MM.1S (cell line): ENCODE measurements around the gene TBX20.
"Not testable (repeated sequence)": the region's sequence is repeated elsewhere in the genome, so short reads cannot be mapped to it uniquely, and the experiment has no call there.

ENCODE experiments used
- DNase-seq: peaks from one replicate; pipeline ENCODE4 v3.0.0-alpha.2; 2015
- H2AFZ ChIP-seq: fragments of 300-600 bp; sonication (generic); 2 replicates; pipeline ENCODE4 v1.6.0; 2016; ENCODE audit warnings: antibody characterized with exemption, low read length
- H3F3A ChIP-seq: fragments of 300-600 bp; sonication (generic); 2 replicates; pipeline ENCODE4 v1.6.1; 2016; ENCODE audit warnings: mild to moderate bottlenecking, antibody characterized with exemption, low read length, moderate library complexity, mixed read lengths; ENCODE audit not compliant: insufficient read depth
- H3K27ac ChIP-seq: fragments of 300-600 bp; sonication (generic); 2 replicates; pipeline ENCODE4 v1.5.1; 2016; ENCODE audit warnings: mild to moderate bottlenecking, low read length
- H3K27me3 ChIP-seq: fragments of 300-600 bp; sonication (generic); replicated peaks from 2 replicates; pipeline ENCODE4 v1.6.0; 2016; ENCODE audit warnings: low read length; ENCODE audit not compliant: insufficient read depth
- H3K36me3 ChIP-seq: fragments of 300-600 bp; sonication (generic); replicated peaks from 2 replicates; pipeline ENCODE4 v1.6.1; 2016; ENCODE audit warnings: mild to moderate bottlenecking, low read length, mixed read lengths; ENCODE audit not compliant: insufficient read depth
- H3K4me1 ChIP-seq: fragments of 300-600 bp; sonication (generic); 2 replicates; pipeline ENCODE4 v1.6.1; 2016; ENCODE audit warnings: low read length, mixed read lengths
- H3K4me2 ChIP-seq: fragments of 300-600 bp; sonication (generic); 2 replicates; pipeline ENCODE4 v1.6.0; 2016; ENCODE audit warnings: low read depth, low read length
- H3K4me3 ChIP-seq: fragments of 300-600 bp; sonication (generic); 2 replicates; pipeline ENCODE4 v1.5.1; 2016; ENCODE audit warnings: low read length, mixed read lengths
- H3K79me2 ChIP-seq: fragments of 300-600 bp; sonication (generic); 2 replicates; pipeline ENCODE4 v1.6.1; 2016; ENCODE audit warnings: mixed run types, low read length, mixed read lengths
- H3K9ac ChIP-seq: fragments of 300-600 bp; sonication (generic); 2 replicates; pipeline ENCODE4 v1.6.1; 2016; ENCODE audit warnings: low read length, mixed read lengths
- H3K9me2 ChIP-seq: fragments of 300-600 bp; sonication (generic); replicated peaks from 2 replicates; pipeline ENCODE4 v1.6.1; 2016; ENCODE audit warnings: mild to moderate bottlenecking, low read length, mixed read lengths; ENCODE audit not compliant: insufficient read depth
- H3K9me3 ChIP-seq: fragments of 300-600 bp; sonication (generic); replicated peaks from 2 replicates; pipeline ENCODE4 v1.6.1; 2016; ENCODE audit warnings: mild to moderate bottlenecking, low read length, mixed read lengths; ENCODE audit not compliant: insufficient read depth
- H4K20me1 ChIP-seq: fragments of 300-600 bp; sonication (generic); 2 replicates; pipeline ENCODE4 v1.6.1; 2016; ENCODE audit warnings: mild to moderate bottlenecking, low read length, moderate library complexity, mixed read lengths; ENCODE audit not compliant: insufficient read depth
- EZH2 ChIP-seq: fragments of 300-600 bp; sonication (generic); optimal IDR thresholded peaks from 2 replicates; pipeline ENCODE3; 2017; ENCODE audit warnings: low read depth, mild to moderate bottlenecking, antibody characterized with exemption, low read length, mixed read lengths
- EZH2phosphoT487 ChIP-seq: fragments of 300-600 bp; sonication (generic); IDR thresholded peaks from 2 replicates; pipeline ENCODE4 v1.6.1; 2018; ENCODE audit warnings: antibody characterized with exemption, low read length
- TF ChIP-seq, protein P1 (sequence below): fragments of 300-600 bp; sonication (generic); IDR thresholded peaks from 2 replicates; pipeline ENCODE4 v1.5.1; 2016; ENCODE audit warnings: antibody characterized with exemption, low read length, mixed read lengths

TBX20 gene

GRCh38 chr7:35241884-35242283 lies 12.0 kb downstream of the TBX20 start:
- peak; percentile 35 for DNase-seq
- no peaks in the 10 kb centered on the region for H3K36me3 ChIP-seq
- H3K9me3 ChIP-seq = no peaks in the 10 kb centered on the region
- TF ChIP-seq, protein P1, sequence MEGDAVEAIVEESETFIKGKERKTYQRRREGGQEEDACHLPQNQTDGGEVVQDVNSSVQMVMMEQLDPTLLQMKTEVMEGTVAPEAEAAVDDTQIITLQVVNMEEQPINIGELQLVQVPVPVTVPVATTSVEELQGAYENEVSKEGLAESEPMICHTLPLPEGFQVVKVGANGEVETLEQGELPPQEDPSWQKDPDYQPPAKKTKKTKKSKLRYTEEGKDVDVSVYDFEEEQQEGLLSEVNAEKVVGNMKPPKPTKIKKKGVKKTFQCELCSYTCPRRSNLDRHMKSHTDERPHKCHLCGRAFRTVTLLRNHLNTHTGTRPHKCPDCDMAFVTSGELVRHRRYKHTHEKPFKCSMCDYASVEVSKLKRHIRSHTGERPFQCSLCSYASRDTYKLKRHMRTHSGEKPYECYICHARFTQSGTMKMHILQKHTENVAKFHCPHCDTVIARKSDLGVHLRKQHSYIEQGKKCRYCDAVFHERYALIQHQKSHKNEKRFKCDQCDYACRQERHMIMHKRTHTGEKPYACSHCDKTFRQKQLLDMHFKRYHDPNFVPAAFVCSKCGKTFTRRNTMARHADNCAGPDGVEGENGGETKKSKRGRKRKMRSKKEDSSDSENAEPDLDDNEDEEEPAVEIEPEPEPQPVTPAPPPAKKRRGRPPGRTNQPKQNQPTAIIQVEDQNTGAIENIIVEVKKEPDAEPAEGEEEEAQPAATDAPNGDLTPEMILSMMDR = peak; percentile 43
- TF ChIP-seq EZH2phosphoT487 = no peak
- no peak overlapping the region for H2AFZ ChIP-seq
- no peaks in the 10 kb centered on the region for H4K20me1 ChIP-seq
- H3K27ac ChIP-seq = no peak overlapping the region
- no peaks in the 10 kb centered on the region for H3K79me2 ChIP-seq
- H3F3A ChIP-seq = no peaks in the 10 kb centered on the region
- no peak overlapping the region for H3K4me2 ChIP-seq
- H3K4me3 ChIP-seq = no peak overlapping the region
- no peaks in the 10 kb centered on the region for H3K9me2 ChIP-seq
- H3K27me3 ChIP-seq = no peaks in the 10 kb centered on the region
- H3K9ac ChIP-seq = no peak overlapping the region
- H3K4me1 ChIP-seq = no peaks in the 10 kb centered on the region

GRCh38 chr7:35241436-35241835 lies 12.5 kb downstream of the TBX20 start:
- no peaks in the 10 kb centered on the region for H3K4me1 ChIP-seq
- H4K20me1 ChIP-seq = no peaks in the 10 kb centered on the region
- no peaks in the 10 kb centered on the region for H3F3A ChIP-seq
- no peak overlapping the region for H3K9ac ChIP-seq
- H3K4me2 ChIP-seq = no peak overlapping the region
- no peak overlapping the region for H3K27ac ChIP-seq
- H3K9me2 ChIP-seq = no peaks in the 10 kb centered on the region
- H3K27me3 ChIP-seq = no peaks in the 10 kb centered on the region
- H3K79me2 ChIP-seq = no peaks in the 10 kb centered on the region
- H3K36me3 ChIP-seq = no peaks in the 10 kb centered on the region
- TF ChIP-seq EZH2 (no peak), EZH2phosphoT487 (no peak)
- TF ChIP-seq, protein P1 = no peak
- no peaks in the 10 kb centered on the region for H3K9me3 ChIP-seq
- H3K4me3 ChIP-seq = no peak overlapping the region
- H2AFZ ChIP-seq = no peak overlapping the region
- no peak for DNase-seq

DNA sequence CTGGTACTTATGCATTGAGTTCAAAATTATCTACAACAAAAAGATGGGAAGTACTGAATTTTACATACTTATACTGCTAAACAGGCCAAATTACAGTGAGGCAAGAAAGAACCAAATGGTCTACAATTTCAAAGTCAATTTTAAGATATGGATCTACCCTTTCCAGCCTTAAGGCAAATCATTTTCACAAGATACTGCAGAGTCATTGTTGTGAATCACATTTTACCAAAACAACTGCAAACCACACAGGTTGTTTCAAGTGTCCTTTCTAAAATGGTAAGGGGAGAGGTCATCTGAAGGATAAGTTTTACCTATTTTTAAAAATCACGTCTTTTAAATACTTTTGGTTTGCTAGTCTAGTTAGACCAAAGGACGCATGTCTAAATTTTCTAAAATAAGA lies 12.9 kb downstream of the TBX20 start:
- DNase-seq, H3K9me3 ChIP-seq, H4K20me1 ChIP-seq, H3K27ac ChIP-seq, H3K4me3 ChIP-seq, H3K9ac ChIP-seq, H3K79me2 ChIP-seq, H3K9me2 ChIP-seq, H3K4me2 ChIP-seq, H3K36me3 ChIP-seq, H3K27me3 ChIP-seq, H2AFZ ChIP-seq, H3F3A ChIP-seq, H3K4me1 ChIP-seq: not testable (repeated sequence)

GRCh38 chr7:35238456-35238855 lies 15.4 kb downstream of the TBX20 start:
- H3K27me3 ChIP-seq, DNase-seq, H4K20me1 ChIP-seq, H3K9ac ChIP-seq, H3K4me3 ChIP-seq, H3K9me2 ChIP-seq, H3K4me2 ChIP-seq, H2AFZ ChIP-seq, H3K4me1 ChIP-seq, H3K9me3 ChIP-seq, H3K36me3 ChIP-seq, H3K79me2 ChIP-seq, H3K27ac ChIP-seq, H3F3A ChIP-seq: not testable (repeated sequence)
